Esophagus muscularis mucosa (tissue), 4 donors: Measurements from ENCODE around the gene SHKBP1. TPM values are rescaled to one million over a fixed set of nuclear protein-coding genes. Genes with fewer than 3 reads are reported as not detected.
"Not testable (repeated sequence)": the region's sequence is repeated elsewhere in the genome, so short reads cannot be mapped to it uniquely, and the experiment has no call there.

Source experiments
- DNase-seq: peaks from one replicate; pipeline ENCODE4 v3.0.0-alpha.2; 2017; ENCODE audit errors: extremely low spot score
- H3K27ac ChIP-seq, 4 donors: fragments of 200-600 bp; sonication (generic); replicated peaks in 1 of 4; 1 replicate in 3 of 4; 2 replicates in 1 of 4; pipeline ENCODE4 v1.5.1; 2016 to 2019; ENCODE audit warnings: mild to moderate bottlenecking in 1 of 4
- H3K27me3 ChIP-seq, 4 donors: fragments of 200-600 bp; sonication (generic); one replicate each; pipeline versions ENCODE4 v1.5.1 to v1.6.0; 2016 to 2019
- H3K36me3 ChIP-seq, 4 donors: fragments of 200-600 bp; sonication (generic); one replicate each; pipeline ENCODE4 v1.5.1; 2016 to 2019
- H3K4me1 ChIP-seq, 4 donors: fragments of 200-600 bp; sonication (generic); one replicate each; pipeline ENCODE4 v1.5.1; 2016 to 2019
- H3K4me3 ChIP-seq, 4 donors: fragments of 200-600 bp; sonication (generic); 1 replicate in 2 of 4; 2 replicates in 2 of 4; pipeline ENCODE4 v1.5.1; 2016 to 2019; ENCODE audit warnings: mild to moderate bottlenecking in 4 of 4, moderate library complexity in 1 of 4
- H3K9me3 ChIP-seq, 4 donors: fragments of 200-600 bp; sonication (generic); 1 replicate in 3 of 4; 2 replicates in 1 of 4; pipeline ENCODE4 v1.5.1; 2016 to 2019
- EP300 ChIP-seq: sonication (generic); formaldehyde crosslinking; IDR thresholded peaks from one replicate; pipeline ENCODE4 v1.6.1; 2017; ENCODE audit warnings: antibody characterized with exemption
- POLR2A ChIP-seq: fragments of 450-650 bp; IDR thresholded peaks from one replicate; pipeline ENCODE4 v1.6.1; 2017; ENCODE audit warnings: antibody characterized with exemption, moderate library complexity, mild to moderate bottlenecking, low read depth
- POLR2AphosphoS5 ChIP-seq, 2 donors: sonication (generic); formaldehyde crosslinking; IDR thresholded peaks; one replicate each; pipeline ENCODE4 v1.6.1; 2017; ENCODE audit warnings: antibody characterized with exemption in 2 of 2
- WGBS: methylation state at CpG from one replicate; pipeline ENCODE4 v1.1.5; 2018; 5-methylcytosine and 5-hydroxymethylcytosine counted together
- intact Hi-C: fragments of 100-400 bp; cut with DNase I; formaldehyde crosslinking; loops from one replicate; pipeline ENCODE4 v1.15.1; 2023
- total RNA-seq, 4 donors: library from RNA; depleted of rRNA; stranded (reverse); fragments of >200 nt; gene quantifications; one replicate each; pipeline versions ENCODE4 v1.1.0 to v1.2.1, GENCODE V29; 2016
- TF ChIP-seq, protein P1 (sequence below), 3 experiments: fragments of 200-600 bp in 2 of 3; fragments of 450-650 bp in 1 of 3; sonication (generic) in 2 of 3; IDR thresholded peaks; one replicate each; pipeline ENCODE4 v1.5.1; 2017 to 2019; ENCODE audit warnings: antibody characterized with exemption in 3 of 3, mild to moderate bottlenecking in 2 of 3, moderate library complexity in 1 of 3

SHKBP1 gene
- total RNA-seq, 4 donors from 2014 or later = 39.5 to 82.7 (median 52.7) TPM

- 32% methylated on average over 6 of the region's 6 CpGs for WGBS
- no peak overlapping the region for H3K4me3 ChIP-seq
- H3K27ac ChIP-seq = peak overlapping the region in 1 of 4 donors; percentile 21
- peak; percentile 93 for DNase-seq
- H3K36me3 ChIP-seq = peaks cover 0 to 5% (median 0%) of the 10 kb centered on the region in 4 donors
- intact Hi-C loops = no loop called here
- no peaks in the 10 kb centered on the region for H3K9me3 ChIP-seq
- H3K27me3 ChIP-seq = no peaks in the 10 kb centered on the region
- peaks cover 0 to 11% (median 5%) of the 10 kb centered on the region in 4 donors for H3K4me1 ChIP-seq
- TF ChIP-seq EP300 (no peak), POLR2AphosphoS5 (IDR thresholded peaks at IDR 0.05) (peak; percentile 26 to 42)
These were observed 34.3 kb upstream of the SHKBP1 start for GRCh38 chr19:40542202-40542859.

GRCh38 chr19:40543029-40543597, 33.6 kb upstream of the SHKBP1 start:
- TF ChIP-seq EP300 = no peak
- no peak for TF ChIP-seq POLR2AphosphoS5 (IDR thresholded peaks at IDR 0.05)
- TF ChIP-seq POLR2A = no peak
- peaks cover 0 to 5% (median 0%) of the 10 kb centered on the region in 4 donors for H3K36me3 ChIP-seq
- H3K27ac ChIP-seq = no peak overlapping the region
- intact Hi-C loops = no loop called here
- WGBS = 92% methylated on average over 6 of the region's 6 CpGs
- no peak for DNase-seq
- H3K4me1 ChIP-seq = peaks cover 0 to 11% (median 5%) of the 10 kb centered on the region in 4 donors
- no peaks in the 10 kb centered on the region for H3K27me3 ChIP-seq
- no peak overlapping the region for H3K4me3 ChIP-seq
- H3K9me3 ChIP-seq = no peaks in the 10 kb centered on the region

DNA sequence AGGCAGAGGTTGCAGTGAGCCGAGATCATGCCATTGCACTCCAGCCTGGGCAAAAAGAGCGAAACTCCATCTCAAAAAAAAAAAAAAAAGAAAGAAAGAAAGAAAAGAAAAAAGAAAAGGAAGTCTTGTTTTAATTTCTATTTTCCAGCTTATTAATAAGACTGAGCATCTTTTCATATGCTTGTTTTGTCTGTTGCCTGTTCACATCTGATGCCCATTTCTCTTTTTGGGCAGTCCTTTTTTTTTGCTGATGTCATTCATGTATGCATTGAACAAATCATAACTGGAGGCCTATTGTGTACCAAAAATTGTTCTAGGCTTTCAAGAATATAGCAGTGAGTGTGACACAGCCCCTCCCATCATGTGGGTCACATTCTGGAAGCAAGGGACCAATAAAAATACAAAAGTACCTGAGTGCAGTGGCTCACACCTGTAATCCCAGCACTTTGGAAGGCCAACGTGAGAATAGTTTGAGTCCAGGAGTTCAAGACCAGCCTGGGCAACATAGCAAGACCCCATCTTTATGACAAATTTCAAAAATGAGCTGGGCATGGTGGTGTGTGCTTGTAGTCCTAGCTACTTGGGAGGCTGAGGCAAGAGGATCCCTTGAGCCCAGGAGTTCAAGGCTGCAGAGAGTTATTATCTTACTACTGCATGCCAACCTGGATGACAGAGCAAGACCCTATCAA, 30.4 kb upstream of the SHKBP1 start:
- intact Hi-C loops, DNase-seq, H3K27me3 ChIP-seq, H3K27ac ChIP-seq, H3K36me3 ChIP-seq, H3K9me3 ChIP-seq, H3K4me3 ChIP-seq: not testable (repeated sequence)
- WGBS = 83% methylated on average over 3 of the region's 3 CpGs
- H3K4me1 ChIP-seq = peaks cover 3 to 14% (median 11%) of the 10 kb centered on the region in 4 donors

DNA sequence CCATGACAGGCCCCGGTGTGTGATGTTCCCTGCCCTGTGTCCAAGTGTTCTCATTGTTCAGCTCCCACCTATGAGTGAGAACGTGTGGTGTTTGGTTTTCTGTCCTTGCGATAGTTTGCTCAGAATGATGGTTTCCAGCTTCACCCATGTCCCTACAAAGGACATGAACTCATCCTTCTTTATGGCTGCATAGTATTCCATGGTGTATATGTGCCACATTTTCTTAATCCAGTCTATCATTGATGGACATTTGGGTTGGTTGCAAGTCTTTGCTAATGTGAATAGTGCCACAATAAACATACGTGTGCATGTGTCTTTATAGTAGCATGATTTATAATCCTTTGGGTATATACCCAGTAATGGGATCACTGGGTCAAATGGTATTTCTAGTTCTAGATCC, 29.5 kb upstream of the SHKBP1 start:
- DNase-seq, H3K27me3 ChIP-seq, intact Hi-C loops, H3K9me3 ChIP-seq, H3K4me3 ChIP-seq, H3K27ac ChIP-seq, H3K36me3 ChIP-seq: not testable (repeated sequence)
- 94% methylated on average over 4 of the region's 4 CpGs for WGBS
- peaks cover 3 to 14% (median 9%) of the 10 kb centered on the region in 4 donors for H3K4me1 ChIP-seq

GRCh38 chr19:40547836-40548235, 28.8 kb upstream of the SHKBP1 start:
- H3K27me3 ChIP-seq = peaks cover 0 to 13% (median 0%) of the 10 kb centered on the region in 4 donors
- TF ChIP-seq POLR2A = no peak
- no peak overlapping the region for H3K4me3 ChIP-seq
- intact Hi-C loops = no loop called here
- H3K9me3 ChIP-seq = no peaks in the 10 kb centered on the region
- no peak overlapping the region for H3K27ac ChIP-seq
- H3K36me3 ChIP-seq = no peaks in the 10 kb centered on the region
- H3K4me1 ChIP-seq = peaks cover 3 to 14% (median 8%) of the 10 kb centered on the region in 4 donors
- 96% methylated on average over 1 of the region's 1 CpG for WGBS
- no peak for DNase-seq

GRCh38 chr19:40549007-40549708, 27.5 kb upstream of the SHKBP1 start:
- no peak overlapping the region for H3K27ac ChIP-seq
- H3K27me3 ChIP-seq = peaks cover 0 to 26% (median 2%) of the 10 kb centered on the region in 4 donors
- no peaks in the 10 kb centered on the region for H3K9me3 ChIP-seq
- no peak overlapping the region for H3K4me3 ChIP-seq
- peaks cover 3 to 10% (median 7%) of the 10 kb centered on the region in 4 donors for H3K4me1 ChIP-seq
- 11% methylated on average over 24 of the region's 43 CpGs for WGBS
- TF ChIP-seq POLR2AphosphoS5 (IDR thresholded peaks at IDR 0.05) (no peak), EP300 (no peak), POLR2A (no peak)
- TF ChIP-seq, protein P1, sequence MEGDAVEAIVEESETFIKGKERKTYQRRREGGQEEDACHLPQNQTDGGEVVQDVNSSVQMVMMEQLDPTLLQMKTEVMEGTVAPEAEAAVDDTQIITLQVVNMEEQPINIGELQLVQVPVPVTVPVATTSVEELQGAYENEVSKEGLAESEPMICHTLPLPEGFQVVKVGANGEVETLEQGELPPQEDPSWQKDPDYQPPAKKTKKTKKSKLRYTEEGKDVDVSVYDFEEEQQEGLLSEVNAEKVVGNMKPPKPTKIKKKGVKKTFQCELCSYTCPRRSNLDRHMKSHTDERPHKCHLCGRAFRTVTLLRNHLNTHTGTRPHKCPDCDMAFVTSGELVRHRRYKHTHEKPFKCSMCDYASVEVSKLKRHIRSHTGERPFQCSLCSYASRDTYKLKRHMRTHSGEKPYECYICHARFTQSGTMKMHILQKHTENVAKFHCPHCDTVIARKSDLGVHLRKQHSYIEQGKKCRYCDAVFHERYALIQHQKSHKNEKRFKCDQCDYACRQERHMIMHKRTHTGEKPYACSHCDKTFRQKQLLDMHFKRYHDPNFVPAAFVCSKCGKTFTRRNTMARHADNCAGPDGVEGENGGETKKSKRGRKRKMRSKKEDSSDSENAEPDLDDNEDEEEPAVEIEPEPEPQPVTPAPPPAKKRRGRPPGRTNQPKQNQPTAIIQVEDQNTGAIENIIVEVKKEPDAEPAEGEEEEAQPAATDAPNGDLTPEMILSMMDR (IDR thresholded peaks at IDR 0.05) = peak; percentile 20 to 60 (median 50)
- intact Hi-C loops = loop anchor here (1.0 kb wide), 1 partner anchor 49 kb away; no protein-coding TSS in a partner anchor
- no peak for DNase-seq
- no peaks in the 10 kb centered on the region for H3K36me3 ChIP-seq
